K562 (cell line): ENCODE measurements around the gene MRPL58. TPM values are rescaled to one million over a fixed set of nuclear protein-coding genes. Genes with fewer than 3 reads are reported as not detected.

ENCODE experiments used
- CTBP1 ChIP-seq: fragments of 450-650 bp; IDR thresholded peaks from 2 replicates; pipeline ENCODE4 v1.6.1; 2016; ENCODE audit warnings: borderline replicate concordance
- E4F1 ChIP-seq: fragments of 250-450 bp; sonication (Bioruptor Pico); IDR thresholded peaks from 2 replicates; pipeline ENCODE4 v1.5.0; 2021; ENCODE audit warnings: mild to moderate bottlenecking, borderline replicate concordance
- ETV1 ChIP-seq: fragments of 450-650 bp; conservative IDR thresholded peaks from 2 replicates; pipeline ENCODE4 v1.6.1; 2016; ENCODE audit warnings: missing genetic modification characterization, control low read depth, low read depth, missing compliant biosample characterization
- FOXJ2 ChIP-seq: fragments of 200-800 bp; sonication (Bioruptor generic); IDR thresholded peaks from 2 replicates; pipeline ENCODE4 v1.6.1; 2016; ENCODE audit warnings: missing genetic modification characterization, missing compliant biosample characterization
- FOXP1 ChIP-seq: sonication (generic); formaldehyde crosslinking; IDR thresholded peaks from 2 replicates; pipeline ENCODE4 v1.8.0; 2022; ENCODE audit warnings: mild to moderate bottlenecking, missing genetic modification reagents
- ID3 ChIP-seq, 2 experiments: fragments of 250-450 bp in 1 of 2; fragments of 450-650 bp in 1 of 2; sonication (Bioruptor Pico) in 1 of 2; IDR thresholded peaks; 2 replicates each; pipeline versions ENCODE4 v1.6.1 to v1.8.0; 2016 to 2021; ENCODE audit warnings: mild to moderate bottlenecking in 2 of 2, moderate library complexity in 2 of 2, missing compliant biosample characterization in 1 of 2, missing genetic modification characterization in 1 of 2
- KDM1A ChIP-seq, 2 experiments: fragments of 450-650 bp; IDR thresholded peaks; 2 replicates each; pipeline ENCODE4 v1.6.1; 2016; ENCODE audit warnings: mild to moderate bottlenecking in 2 of 2
- KDM4B ChIP-seq, 2 experiments: fragments of 450-650 bp in 1 of 2; sonication (generic) in 1 of 2; IDR thresholded peaks; 2 replicates each; pipeline ENCODE4 v1.6.1; 2016 to 2017; ENCODE audit warnings: borderline replicate concordance in 2 of 2, antibody characterized with exemption in 1 of 2, low read depth in 1 of 2, mild to moderate bottlenecking in 1 of 2
- PATZ1 ChIP-seq: fragments of 250-450 bp; sonication (Bioruptor Pico); IDR thresholded peaks from 2 replicates; pipeline ENCODE4 v1.5.0; 2020; ENCODE audit warnings: mild to moderate bottlenecking, borderline replicate concordance
- PPARD ChIP-seq: fragments of 250-450 bp; sonication (Bioruptor Pico); IDR thresholded peaks from 2 replicates; pipeline ENCODE4 v1.8.0; 2022; ENCODE audit warnings: inconsistent platforms, mild to moderate bottlenecking, moderate library complexity
- RCOR1 ChIP-seq, 2 experiments: IDR thresholded peaks; 2 replicates each; pipeline ENCODE4 v1.6.1; 2012; ENCODE audit warnings: low read depth in 2 of 2, low read length in 2 of 2, borderline replicate concordance in 1 of 2, improper control_type of control experiment in 1 of 2
- SMAD3 ChIP-seq: fragments of 450-650 bp; formaldehyde crosslinking; conservative IDR thresholded peaks from 2 replicates; pipeline ENCODE4 v1.4.0; 2020; ENCODE audit warnings: mild to moderate bottlenecking
- STAG1 ChIP-seq: sonication (generic); formaldehyde crosslinking; IDR thresholded peaks from 2 replicates; pipeline ENCODE4 v1.5.0; 2020; ENCODE audit warnings: missing genetic modification reagents, borderline replicate concordance
- TFE3 ChIP-seq: fragments of 450-650 bp; formaldehyde crosslinking; IDR thresholded peaks from 2 replicates; pipeline ENCODE4 v1.4.0; 2020; ENCODE audit warnings: mild to moderate bottlenecking, mixed read lengths
- ZEB2 ChIP-seq: fragments of 450-650 bp; IDR thresholded peaks from 2 replicates; pipeline ENCODE4 v1.6.1; 2016
- ZNF146 ChIP-seq: IDR thresholded peaks from one replicate; pipeline ENCODE4 v1.6.1; 2018; ENCODE audit warnings: missing compliant biosample characterization; ENCODE audit not compliant: unreplicated experiment
- ZNF23 ChIP-seq: fragments of 250-450 bp; sonication (Bioruptor Pico); IDR thresholded peaks from 2 replicates; pipeline ENCODE4 v1.4.0; 2020; ENCODE audit warnings: mild to moderate bottlenecking
- ZNF436 ChIP-seq: fragments of 250-450, 450-650 bp; sonication (Bioruptor Pico); formaldehyde crosslinking; IDR thresholded peaks from 2 replicates; pipeline ENCODE4 v1.7.0; 2020; ENCODE audit warnings: mild to moderate bottlenecking
- ZNF639 ChIP-seq, 2 experiments: fragments of 200-800 bp in 1 of 2; sonication (Bioruptor generic) in 1 of 2; sonication (generic) in 1 of 2; formaldehyde crosslinking in 1 of 2; IDR thresholded peaks in 1 of 2; conservative IDR thresholded peaks in 1 of 2; 2 replicates each; pipeline versions ENCODE4 v1.5.0 to v1.6.1; 2016 to 2020; ENCODE audit warnings: missing compliant biosample characterization in 1 of 2, missing genetic modification characterization in 1 of 2, missing genetic modification reagents in 1 of 2
- ZNF717 ChIP-seq: fragments of 250-450 bp; sonication (Bioruptor Pico); IDR thresholded peaks from 2 replicates; pipeline ENCODE4 v1.5.0; 2021
- polyA plus RNA-seq, 8 experiments: library from polyadenylated mRNA; depleted of rRNA in 4 of 8; stranded (reverse) in 5 of 8; unstranded in 3 of 8; fragments of >200 nt; fragmentation: Nextera tagmentation in 2 of 8; fragmentation: Illumina TruSeq in 1 of 8; extraction: Ambion mirVana in 2 of 8; extraction: Trizol in 1 of 8; gene quantifications; 2 replicates each; pipeline versions ENCODE4 v1.2.1 to v1.2.3, GENCODE V29; 2011 to 2014; ENCODE audit warnings: inconsistent platforms in 1 of 8, missing spikeins in 1 of 8
- total RNA-seq, 7 experiments: library from RNA; depleted of rRNA in 6 of 7; stranded (reverse); fragments of >200 nt in 6 of 7; fragmentation: Illumina TruSeq in 2 of 7; extraction: Trizol in 2 of 7; gene quantifications; 2 replicates each; pipeline versions ENCODE4 v1.2.1 to v1.2.3, GENCODE V29; 2011 to 2021; ENCODE audit warnings: low replicate concordance in 1 of 7

Gene MRPL58
- total and polyA plus RNA-seq, 9 of the 15 experiments (the other 6 are each of a cell fraction or from before 2014, with no cell fraction given), result 30.8 to 107 (median 72.4) TPM

- TF ChIP-seq ID3 (CRISPR knock-in tag; IDR thresholded peaks at IDR 0.05), result no peak
- TF ChIP-seq ID3 (tag; IDR thresholded peaks at IDR 0.05), result 0 out of 2 replicates have a peak, but pooled peaks have one; percentile 27
- TF ChIP-seq PPARD (CRISPR knock-in tag), result no peak
- peak in 1 of 2 experiments; percentile 50; a peak in 1 of 4 replicates for TF ChIP-seq KDM1A (IDR thresholded peaks at IDR 0.05)
- no peak for TF ChIP-seq FOXJ2 (tag)
- TF ChIP-seq E4F1 (CRISPR knock-in tag), result no peak
- 0 out of 2 replicates have a peak, but pooled peaks have one; percentile 12 for TF ChIP-seq ETV1 (tag)
- peak; percentile 22 to 88; a peak in 3 of 4 replicates for TF ChIP-seq RCOR1 (IDR thresholded peaks at IDR 0.05; ENCODE audit: borderline replicate concordance in 1 of 2, low read depth in 2 of 2, low read length in 2 of 2)
- TF ChIP-seq FOXP1, result no peak
- TF ChIP-seq CTBP1, result peak; percentile 96
- no peak for TF ChIP-seq SMAD3 (CRISPR knock-in tag)
- TF ChIP-seq ZEB2, result no peak
- no peak for TF ChIP-seq KDM4B (IDR thresholded peaks at IDR 0.05; ENCODE audit: borderline replicate concordance in 2 of 2, low read depth in 1 of 2)
- TF ChIP-seq PATZ1 (CRISPR knock-in tag), result no peak
- no peak for TF ChIP-seq ZNF639 (CRISPR knock-in tag; conservative IDR thresholded peaks at IDR 0.05 in 1 of 2, IDR thresholded peaks at IDR 0.05 in 1 of 2)
- no peak for TF ChIP-seq ZNF436
- TF ChIP-seq ZNF23 (CRISPR knock-in tag), result no peak
- TF ChIP-seq STAG1, result no peak; the same call in 1 of the 2 replicates
- no peak for TF ChIP-seq ZNF146 (CRISPR knock-in tag)
- no peak for TF ChIP-seq ZNF717 (CRISPR knock-in tag)
- no peak for TF ChIP-seq TFE3 (CRISPR knock-in tag)
Measured at GRCh38 chr17:75006653-75007052, 5.8 kb upstream of the MRPL58 start (continued).
